HepG2 (cell line): ENCODE data around the gene ZNF678.

Source experiments
- EZH2 ChIP-seq: conservative IDR thresholded peaks from 2 replicates; pipeline ENCODE4 v1.6.1; 2012; ENCODE audit warnings: mild to moderate bottlenecking, low read depth, low read length, moderate library complexity
- SNRNP70 ChIP-seq: fragments of 200-400 bp; formaldehyde crosslinking; IDR thresholded peaks from 2 replicates; pipeline ENCODE4 v1.6.1; 2017; ENCODE audit warnings: mild to moderate bottlenecking, low read depth, low read length, moderate library complexity
- ZBTB8A ChIP-seq: sonication (generic); formaldehyde crosslinking; IDR thresholded peaks from 2 replicates; pipeline ENCODE4 v1.4.0; 2020; ENCODE audit warnings: mild to moderate bottlenecking, low read depth, missing genetic modification reagents, borderline replicate concordance
- ZNF10 ChIP-seq: sonication (generic); formaldehyde crosslinking; IDR thresholded peaks from 2 replicates; pipeline ENCODE4 v1.4.0; 2020; ENCODE audit warnings: mild to moderate bottlenecking, low read depth, missing genetic modification reagents, borderline replicate concordance

DNA sequence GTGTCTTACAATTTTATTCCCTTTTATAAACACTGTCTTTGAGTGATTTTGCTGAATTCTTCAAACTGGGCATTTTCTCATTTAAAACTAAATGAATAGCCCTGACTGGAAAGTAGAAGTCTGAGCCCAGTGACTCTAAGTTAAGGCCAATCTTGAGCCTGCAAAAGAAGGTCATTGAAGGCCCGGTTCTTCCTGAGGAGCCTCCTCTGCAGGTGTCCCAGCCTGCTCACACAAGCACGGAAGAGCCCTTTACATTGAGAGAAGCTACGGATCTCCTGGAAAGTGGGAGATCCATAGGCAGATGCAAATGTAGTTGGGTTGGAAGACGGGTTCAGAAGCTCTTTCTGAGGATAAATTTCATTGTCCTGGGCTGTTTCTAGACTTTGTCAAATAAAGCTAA, 3.9 kb downstream of the ZNF678 start:
- TF ChIP-seq SNRNP70 (no peak), ZBTB8A (CRISPR knock-in tag) (no peak), EZH2 (no peak), ZNF10 (CRISPR knock-in tag) (no peak)
